WTC11 (cell line): ENCODE data around the gene SHF.

Experiments
- JUN ChIP-seq: sonication (generic); formaldehyde crosslinking; IDR thresholded peaks from 2 replicates; pipeline ENCODE4 v1.8.0; 2023; ENCODE audit warnings: mild to moderate bottlenecking, missing genetic modification reagents
- ZNF263 ChIP-seq: sonication (generic); formaldehyde crosslinking; IDR thresholded peaks from 2 replicates; pipeline ENCODE4 v1.8.1; 2022; ENCODE audit warnings: low read depth, mild to moderate bottlenecking, moderate library complexity, missing genetic modification reagents
- ZNF317 ChIP-seq: sonication (generic); formaldehyde crosslinking; IDR thresholded peaks from 2 replicates; pipeline ENCODE4 v1.8.1; 2023; ENCODE audit warnings: low read depth, mild to moderate bottlenecking, moderate library complexity, missing genetic modification reagents, borderline replicate concordance
- TF ChIP-seq, protein P1 (sequence below): sonication (generic); formaldehyde crosslinking; IDR thresholded peaks from 2 replicates; pipeline ENCODE4 v1.8.0; 2022; ENCODE audit warnings: mild to moderate bottlenecking, missing genetic modification reagents
- TF ChIP-seq, protein P2 (sequence below): fragments of 200-600 bp; IDR thresholded peaks from 2 replicates; pipeline ENCODE4 v1.8.0; 2022; ENCODE audit warnings: antibody characterized with exemption
- TF ChIP-seq, protein P3 (sequence below): sonication (generic); formaldehyde crosslinking; conservative IDR thresholded peaks from 2 replicates; pipeline ENCODE4 v1.8.1; 2022; ENCODE audit warnings: mild to moderate bottlenecking, missing genetic modification reagents

DNA sequence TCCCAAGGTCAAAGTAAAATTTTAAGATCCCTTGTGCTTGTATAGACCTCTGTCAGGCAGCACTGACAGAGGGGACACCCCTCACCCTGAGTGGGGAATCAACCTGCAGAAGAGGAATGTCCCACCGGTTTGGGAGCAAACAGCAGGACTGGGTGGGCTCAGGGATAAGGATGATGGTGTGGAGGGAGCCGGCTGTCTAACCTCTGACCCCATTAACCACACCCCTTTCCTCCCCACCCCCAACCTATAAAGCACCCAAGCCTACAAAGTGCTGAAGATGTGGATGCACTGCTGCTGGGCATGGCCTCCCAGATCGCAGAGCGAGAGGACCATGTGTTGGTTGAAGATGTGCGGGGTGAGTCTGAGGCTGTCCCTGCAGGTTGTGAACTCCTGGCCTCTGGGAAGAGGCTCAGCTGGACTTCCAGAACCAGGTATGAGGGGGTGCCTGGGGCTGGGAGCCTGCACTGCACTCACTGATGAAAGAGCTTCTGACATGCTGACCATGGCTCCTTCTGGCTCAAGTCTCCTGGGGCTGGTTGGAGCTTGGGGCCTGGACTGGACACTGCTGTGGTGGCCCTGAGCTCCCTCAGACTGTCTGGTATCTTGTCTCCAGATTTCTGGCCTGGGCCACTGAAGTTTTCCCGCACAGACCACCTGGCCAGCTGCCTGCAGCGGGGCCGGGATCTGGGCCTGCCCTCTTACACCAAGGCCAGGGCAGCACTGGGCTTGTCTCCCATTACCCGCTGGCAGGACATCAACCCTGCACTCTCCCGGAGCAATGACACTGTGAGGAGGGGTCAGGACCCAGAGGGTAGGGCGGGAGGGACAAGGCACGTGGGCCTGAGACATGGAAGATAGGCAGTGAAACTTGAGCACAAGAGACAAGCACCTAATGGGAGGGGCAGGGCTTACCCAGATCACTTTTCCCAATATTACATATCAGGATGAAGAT lies 48.7 kb downstream of the SHF start:
- TF ChIP-seq, protein P1, sequence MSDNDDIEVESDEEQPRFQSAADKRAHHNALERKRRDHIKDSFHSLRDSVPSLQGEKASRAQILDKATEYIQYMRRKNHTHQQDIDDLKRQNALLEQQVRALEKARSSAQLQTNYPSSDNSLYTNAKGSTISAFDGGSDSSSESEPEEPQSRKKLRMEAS (CRISPR knock-in tag) = no peak
- TF ChIP-seq JUN (CRISPR knock-in tag) (no peak), ZNF263 (CRISPR knock-in tag) (no peak), ZNF317 (CRISPR knock-in tag) (no peak)
- TF ChIP-seq, protein P2, sequence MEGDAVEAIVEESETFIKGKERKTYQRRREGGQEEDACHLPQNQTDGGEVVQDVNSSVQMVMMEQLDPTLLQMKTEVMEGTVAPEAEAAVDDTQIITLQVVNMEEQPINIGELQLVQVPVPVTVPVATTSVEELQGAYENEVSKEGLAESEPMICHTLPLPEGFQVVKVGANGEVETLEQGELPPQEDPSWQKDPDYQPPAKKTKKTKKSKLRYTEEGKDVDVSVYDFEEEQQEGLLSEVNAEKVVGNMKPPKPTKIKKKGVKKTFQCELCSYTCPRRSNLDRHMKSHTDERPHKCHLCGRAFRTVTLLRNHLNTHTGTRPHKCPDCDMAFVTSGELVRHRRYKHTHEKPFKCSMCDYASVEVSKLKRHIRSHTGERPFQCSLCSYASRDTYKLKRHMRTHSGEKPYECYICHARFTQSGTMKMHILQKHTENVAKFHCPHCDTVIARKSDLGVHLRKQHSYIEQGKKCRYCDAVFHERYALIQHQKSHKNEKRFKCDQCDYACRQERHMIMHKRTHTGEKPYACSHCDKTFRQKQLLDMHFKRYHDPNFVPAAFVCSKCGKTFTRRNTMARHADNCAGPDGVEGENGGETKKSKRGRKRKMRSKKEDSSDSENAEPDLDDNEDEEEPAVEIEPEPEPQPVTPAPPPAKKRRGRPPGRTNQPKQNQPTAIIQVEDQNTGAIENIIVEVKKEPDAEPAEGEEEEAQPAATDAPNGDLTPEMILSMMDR = no peak
- TF ChIP-seq, protein P3, sequence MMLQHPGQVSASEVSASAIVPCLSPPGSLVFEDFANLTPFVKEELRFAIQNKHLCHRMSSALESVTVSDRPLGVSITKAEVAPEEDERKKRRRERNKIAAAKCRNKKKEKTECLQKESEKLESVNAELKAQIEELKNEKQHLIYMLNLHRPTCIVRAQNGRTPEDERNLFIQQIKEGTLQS (CRISPR knock-in tag) = no peak
